Activated CD8-positive, alpha-beta memory T cell treated with anti-CD3 and anti-CD28 coated beads for 1 hour (primary cell): ENCODE measurements around the gene STT3B.
A peak's percentile ranks its signal among the peaks of the same experiment; 100 is the strongest.

ENCODE experiments used
- DNase-seq, 2 donors: peaks; one replicate each; pipeline ENCODE4 v3.0.0-alpha.2; 2020; ENCODE audit warnings: low read depth in 1 of 2; ENCODE audit errors: extremely low read depth in 1 of 2

STT3B gene

GRCh38 chr3:31515486-31516284, 17.0 kb upstream of the STT3B start:
- no peak for DNase-seq

DNA sequence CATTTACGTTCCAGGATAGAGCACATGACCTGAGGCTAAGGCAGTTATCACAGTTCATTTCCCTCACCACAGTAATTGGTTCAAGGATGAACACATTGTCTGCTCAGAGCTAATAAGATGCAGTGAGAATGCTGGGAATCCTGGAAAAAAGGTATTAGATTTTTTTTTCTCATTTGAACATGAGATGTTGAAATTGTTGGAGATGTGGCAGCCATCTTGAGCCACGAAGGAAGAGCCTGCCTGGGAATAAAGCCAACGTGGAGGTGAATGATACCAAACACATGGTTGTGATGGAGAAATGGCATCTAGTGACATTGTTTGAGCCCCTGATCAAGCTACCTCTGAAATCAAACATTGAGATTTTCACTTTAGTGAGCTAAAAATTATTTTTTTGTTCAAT, 16.0 kb upstream of the STT3B start:
- no peak for DNase-seq

GRCh38 chr3:31521468-31521867, 11.3 kb upstream of the STT3B start:
- DNase-seq = no peak

DNA sequence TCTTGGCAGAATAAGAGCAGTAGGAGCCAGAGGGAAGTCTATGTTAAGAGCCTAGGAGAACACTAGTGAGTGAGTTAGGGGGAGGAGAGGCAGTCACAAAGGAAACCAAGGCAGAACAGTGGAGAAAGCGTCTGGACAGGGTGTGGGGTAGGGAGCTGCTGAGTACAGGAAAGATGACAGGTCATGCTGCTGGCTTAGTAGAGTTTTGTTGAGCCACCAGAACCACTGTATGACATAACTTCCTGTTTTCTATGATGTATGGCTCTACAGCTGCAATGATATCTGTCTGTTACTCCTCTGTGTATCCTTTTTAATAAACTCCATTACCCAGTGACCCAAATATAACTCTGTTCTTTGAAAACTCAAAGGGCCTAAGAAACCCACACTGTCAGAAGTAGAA, 10.6 kb upstream of the STT3B start:
- no peak for DNase-seq

DNA sequence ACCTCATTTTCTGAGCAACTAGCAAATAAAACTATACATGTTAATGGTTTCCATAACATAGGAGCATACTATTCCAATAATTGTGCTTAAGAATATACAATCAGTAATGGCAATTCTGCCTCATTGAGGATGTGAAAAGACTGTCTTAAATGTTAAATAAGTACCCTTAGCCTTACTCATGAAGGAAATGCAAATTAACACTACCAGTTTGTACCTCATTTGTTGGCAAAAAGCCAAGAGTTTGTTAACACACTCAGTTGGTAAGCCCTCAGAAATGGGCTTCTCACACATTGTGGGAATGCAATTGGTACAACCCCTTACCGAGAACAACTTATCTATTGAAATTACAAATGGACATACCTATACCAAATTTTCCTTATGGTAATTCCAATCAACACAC, 9.2 kb upstream of the STT3B start:
- no peak for DNase-seq

- no peak for DNase-seq
Observed at GRCh38 chr3:31525532-31525931, 7.2 kb upstream of the STT3B start.

- DNase-seq = no peak
Observed at GRCh38 chr3:31529421-31529820, 3.3 kb upstream of the STT3B start.

- no peak for DNase-seq
Observed at GRCh38 chr3:31530039-31530959, 2.4 kb upstream of the STT3B start.

DNA sequence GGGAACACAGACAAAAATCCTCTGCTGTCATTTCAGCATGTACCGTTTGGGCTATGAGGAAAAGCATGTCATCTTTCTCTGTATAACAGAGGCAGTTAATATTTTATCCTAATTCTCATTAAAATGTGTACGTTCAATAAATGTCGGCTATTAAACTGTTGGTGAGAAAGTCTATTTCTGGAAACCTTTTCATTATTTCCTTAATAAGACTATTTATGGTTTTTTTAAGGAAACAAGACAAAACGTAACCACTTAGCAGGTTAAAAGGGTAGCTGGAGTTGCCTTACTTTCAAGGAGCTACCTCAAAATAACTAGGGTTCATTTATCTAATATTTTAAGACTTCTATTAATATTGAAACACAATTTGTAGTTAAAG, 1.8 kb upstream of the STT3B start:
- DNase-seq = no peak

DNA sequence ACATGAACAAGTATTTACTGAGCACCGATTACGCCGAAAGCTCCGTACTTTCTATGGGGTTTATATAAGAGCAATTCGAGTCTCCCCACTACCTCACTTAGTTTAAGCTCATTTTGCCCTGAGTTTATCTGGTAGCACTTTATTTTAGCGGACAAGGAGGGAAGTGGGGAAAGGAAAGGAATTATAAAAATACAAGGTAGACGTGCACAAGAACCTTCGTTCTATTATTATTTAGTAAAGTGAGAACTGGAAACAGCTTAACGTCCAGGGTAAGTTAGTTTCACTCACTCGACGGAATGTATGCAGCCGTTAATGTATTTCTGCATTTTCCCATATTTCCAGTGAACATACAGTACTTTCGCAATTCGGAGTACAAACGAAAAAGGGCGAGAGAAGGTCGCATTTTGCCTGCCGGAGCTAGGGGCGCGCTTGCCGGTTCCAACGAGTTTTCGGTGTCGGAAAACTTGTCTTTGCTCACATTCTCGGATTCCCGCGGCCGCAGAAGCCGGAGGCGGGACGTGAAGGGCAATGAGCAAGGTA, 1.2 kb upstream of the STT3B start:
- no peak for DNase-seq

DNA sequence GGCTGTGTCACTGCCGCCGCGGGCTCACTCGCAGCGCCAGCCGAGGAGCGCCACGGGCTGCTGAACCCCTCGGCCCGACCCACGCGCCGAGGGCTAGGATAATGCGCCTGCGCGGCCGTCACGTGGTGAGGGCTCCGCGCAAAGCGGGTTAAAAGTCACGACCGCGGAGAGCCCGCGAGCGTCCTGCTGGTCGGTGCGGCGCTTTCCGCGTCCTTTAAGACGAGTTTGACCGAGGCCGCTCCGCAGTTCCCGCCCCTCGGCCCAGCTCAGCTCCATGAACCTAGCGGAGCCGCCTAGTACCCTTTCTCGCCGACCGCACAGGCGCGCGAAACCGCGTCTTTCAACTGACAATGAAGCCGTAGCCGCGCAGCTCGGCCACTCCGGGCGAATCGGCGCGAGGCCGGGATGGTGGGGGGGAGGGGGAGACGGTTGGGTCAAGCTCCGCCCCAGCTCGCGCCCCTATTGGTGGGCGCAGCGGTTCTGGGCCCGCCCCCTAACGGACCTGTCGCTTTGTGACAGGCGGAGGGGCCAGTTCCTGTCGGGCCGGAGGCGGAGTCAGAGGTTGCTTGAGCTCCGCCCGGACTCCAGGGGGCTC, 636 bp upstream of the STT3B start:
- DNase-seq = peak; percentile 97 to 98

DNA sequence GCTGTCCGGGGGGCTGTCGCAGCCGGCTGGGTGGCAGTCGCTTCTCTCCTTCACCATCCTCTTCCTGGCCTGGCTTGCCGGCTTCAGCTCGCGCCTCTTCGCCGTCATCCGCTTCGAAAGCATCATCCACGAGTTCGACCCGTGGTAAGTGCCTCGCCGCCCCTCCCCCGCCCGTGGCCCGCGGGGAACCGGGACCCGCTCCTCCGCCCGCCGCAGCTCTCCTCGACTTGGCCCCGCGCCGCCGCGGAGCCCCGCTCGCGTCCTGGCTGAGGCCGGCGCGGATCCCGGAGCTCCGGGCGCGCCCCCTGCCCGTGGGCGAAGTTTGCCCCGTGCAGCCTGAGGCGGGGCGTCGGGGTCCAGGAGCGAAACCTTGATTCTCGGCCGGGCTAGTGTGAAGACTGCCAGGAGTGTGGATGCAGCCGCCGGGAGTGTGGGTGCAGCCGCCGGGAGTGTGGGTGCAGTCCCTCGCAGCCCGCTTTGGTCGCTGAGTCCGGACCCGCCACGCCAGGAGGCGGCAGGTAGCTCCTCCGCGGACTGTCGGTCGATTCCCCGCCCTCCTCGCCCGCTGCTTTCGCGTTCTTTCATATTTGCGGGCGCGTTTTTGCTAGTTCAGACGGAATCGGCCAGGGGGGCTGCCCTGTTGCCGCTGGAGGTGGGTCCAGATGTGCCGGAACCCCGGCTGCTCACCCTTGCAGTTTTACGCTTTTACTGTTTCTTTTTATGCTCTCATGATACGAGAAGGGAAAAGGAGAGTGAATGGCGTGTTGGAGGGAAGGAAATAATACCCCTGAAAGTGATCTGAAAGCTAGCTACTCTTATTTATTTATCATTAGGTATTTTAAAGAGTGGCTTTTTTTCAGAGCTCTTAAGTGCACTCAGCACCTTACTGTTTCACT, 692 bp downstream of the STT3B start:
- DNase-seq = peak in 1 of 2 donors; percentile 36

DNA sequence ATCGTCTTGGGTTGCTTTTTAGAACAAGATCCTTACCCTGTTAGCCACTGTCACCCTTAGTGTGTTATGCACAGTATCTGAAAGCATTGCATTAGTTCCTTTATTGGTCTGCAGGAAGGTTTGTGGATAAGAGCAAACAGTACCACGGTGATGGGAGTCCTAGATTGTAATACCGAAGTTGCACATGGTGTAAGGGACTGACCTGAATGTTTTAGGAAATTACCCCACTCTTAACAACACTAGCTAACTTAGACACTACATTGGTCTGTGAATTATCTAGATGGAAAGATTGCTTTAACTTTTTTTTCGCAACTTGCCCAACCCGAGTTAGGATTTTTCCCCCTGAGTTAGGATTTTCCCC, 1.3 kb downstream of the STT3B start:
- no peak for DNase-seq

- no peak for DNase-seq
Observed at GRCh38 chr3:31536497-31536896, 3.8 kb downstream of the STT3B start.

GRCh38 chr3:31538801-31539200, 6.1 kb downstream of the STT3B start:
- DNase-seq = no peak

- no peak for DNase-seq
Observed at GRCh38 chr3:31539275-31539674, 6.5 kb downstream of the STT3B start.

- DNase-seq = no peak
Observed at GRCh38 chr3:31541089-31541488, 8.4 kb downstream of the STT3B start.

DNA sequence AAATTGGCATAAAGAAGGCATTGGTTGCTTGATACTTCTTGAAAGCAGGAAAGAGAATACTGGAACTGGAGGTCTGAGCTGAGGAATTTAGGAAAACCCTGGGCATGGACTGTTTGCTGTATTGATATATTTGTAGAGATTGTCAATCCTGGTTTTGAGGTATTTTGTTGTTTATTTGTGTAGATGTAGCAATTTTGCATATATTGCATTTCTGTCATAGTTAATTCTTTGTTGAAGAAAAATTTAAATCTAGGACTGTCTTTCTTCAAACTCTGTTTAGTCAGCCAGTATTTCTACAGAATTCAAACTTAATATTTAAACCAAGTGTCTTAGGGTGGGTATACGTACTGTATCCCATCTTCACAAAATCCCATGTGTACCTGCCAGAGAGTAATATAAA, 9.5 kb downstream of the STT3B start:
- DNase-seq = no peak

DNA sequence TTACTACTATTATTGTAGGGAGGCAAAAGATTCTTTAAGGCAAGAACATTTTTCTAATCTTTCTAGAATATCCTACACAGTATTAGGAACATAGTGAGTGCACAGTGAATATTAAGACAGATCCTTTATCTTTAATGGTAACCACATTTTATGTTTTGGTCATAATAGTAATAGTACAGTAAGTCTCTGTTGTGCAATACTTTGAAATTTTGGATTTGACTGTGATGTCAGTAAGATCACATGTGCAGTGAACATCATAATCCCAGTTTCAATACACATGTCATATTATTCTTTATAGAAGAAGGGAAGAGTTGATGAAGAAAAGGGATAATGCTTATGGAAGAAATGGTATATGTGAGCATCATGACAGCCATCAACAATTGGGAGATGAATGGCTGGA, 10.7 kb downstream of the STT3B start:
- DNase-seq = no peak

DNA sequence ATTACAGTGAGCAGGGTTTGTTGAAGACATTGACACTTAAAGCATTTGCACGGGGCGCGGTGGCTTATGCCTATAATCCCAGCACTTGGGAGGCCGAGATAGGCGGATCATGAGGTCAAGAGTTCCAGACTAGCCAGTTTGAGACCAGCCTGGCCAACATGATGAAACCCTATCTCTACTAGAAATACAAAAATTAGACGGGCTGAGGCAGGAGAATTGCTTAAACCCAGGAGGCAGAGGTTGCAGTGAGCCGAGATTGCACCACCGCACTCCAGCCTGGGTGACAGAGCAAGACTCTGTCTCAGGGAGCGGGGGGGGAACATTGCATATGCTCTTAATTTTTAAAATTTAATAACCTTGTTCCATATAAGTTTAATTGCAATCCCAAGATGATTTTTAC, 11.9 kb downstream of the STT3B start:
- no peak for DNase-seq

DNA sequence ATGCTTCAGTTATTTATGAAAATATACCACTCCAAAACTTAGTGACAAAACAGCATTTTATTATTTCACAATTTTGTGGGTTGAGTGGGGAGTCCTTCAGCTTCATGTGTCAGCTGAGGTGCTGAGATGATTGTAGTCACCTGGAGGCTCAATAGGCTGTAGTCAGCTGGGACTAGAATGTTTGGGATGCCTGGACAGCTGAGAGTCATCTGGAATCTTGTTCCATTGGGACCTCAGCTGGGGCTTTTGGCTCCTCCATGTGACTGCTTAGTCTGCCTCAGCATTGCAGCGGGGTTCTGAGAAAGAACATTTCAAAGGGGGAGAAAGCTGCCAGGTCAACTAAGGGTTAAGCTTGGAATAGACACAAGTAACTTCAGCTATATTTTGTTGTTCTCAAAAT, 13.4 kb downstream of the STT3B start:
- DNase-seq = no peak
